Measurements from ENCODE around the gene NMNAT2. TPM values are rescaled to one million over a fixed set of nuclear protein-coding genes. Genes with fewer than 3 reads are reported as not detected.

Gene NMNAT2
- polyA plus RNA-seq, 3 donors = 0.22 to 0.43 TPM; not detected in 1

DNA sequence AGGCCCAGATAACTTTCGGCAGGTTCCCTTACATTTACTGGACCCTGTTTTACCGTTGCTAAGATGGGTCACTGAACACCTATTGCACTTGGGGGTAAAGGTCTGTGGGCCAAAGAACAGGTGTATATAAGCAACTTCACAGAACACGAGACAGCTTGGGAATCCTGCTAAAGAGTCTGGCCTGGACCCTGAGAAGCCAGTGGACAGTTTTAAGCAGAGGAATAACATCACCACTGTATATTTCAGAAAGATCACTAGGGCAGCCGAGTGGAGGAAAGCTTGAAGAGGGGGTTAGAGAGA lies 177.7 kb downstream of the NMNAT2 start:
- peaks cover 28% of the 10 kb centered on the region for H3K4me1 Mint-ChIP-seq
- WGBS (ENCODE audit: insufficient coverage) = 100% methylated on average over 2 of the region's 4 CpGs
- H3K27ac Mint-ChIP-seq = no peak overlapping the region
- peaks cover 28 to 32% of the 10 kb centered on the region in 2 donors for H3K4me1 ChIP-seq (ENCODE audit: control insufficient read depth in 1 of 2, insufficient read depth in 2 of 2, low read length in 2 of 2)
- peaks cover 0 to 3% (median 0%) of the 10 kb centered on the region in 7 donors for H3K9me3 Mint-ChIP-seq
- H3K27me3 Mint-ChIP-seq (ENCODE audit: low read depth in 3 of 3) = peaks cover 3 to 11% (median 8%) of the 10 kb centered on the region in 3 donors
- TF ChIP-seq, protein P1, sequence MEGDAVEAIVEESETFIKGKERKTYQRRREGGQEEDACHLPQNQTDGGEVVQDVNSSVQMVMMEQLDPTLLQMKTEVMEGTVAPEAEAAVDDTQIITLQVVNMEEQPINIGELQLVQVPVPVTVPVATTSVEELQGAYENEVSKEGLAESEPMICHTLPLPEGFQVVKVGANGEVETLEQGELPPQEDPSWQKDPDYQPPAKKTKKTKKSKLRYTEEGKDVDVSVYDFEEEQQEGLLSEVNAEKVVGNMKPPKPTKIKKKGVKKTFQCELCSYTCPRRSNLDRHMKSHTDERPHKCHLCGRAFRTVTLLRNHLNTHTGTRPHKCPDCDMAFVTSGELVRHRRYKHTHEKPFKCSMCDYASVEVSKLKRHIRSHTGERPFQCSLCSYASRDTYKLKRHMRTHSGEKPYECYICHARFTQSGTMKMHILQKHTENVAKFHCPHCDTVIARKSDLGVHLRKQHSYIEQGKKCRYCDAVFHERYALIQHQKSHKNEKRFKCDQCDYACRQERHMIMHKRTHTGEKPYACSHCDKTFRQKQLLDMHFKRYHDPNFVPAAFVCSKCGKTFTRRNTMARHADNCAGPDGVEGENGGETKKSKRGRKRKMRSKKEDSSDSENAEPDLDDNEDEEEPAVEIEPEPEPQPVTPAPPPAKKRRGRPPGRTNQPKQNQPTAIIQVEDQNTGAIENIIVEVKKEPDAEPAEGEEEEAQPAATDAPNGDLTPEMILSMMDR (IDR thresholded peaks at IDR 0.05) = no peak
- H3K36me3 Mint-ChIP-seq = no peaks in the 10 kb centered on the region
- no peaks in the 10 kb centered on the region for H4K20me1 ChIP-seq (ENCODE audit: insufficient read depth, low read length)
- no peaks in the 10 kb centered on the region for H3K36me3 ChIP-seq (replicated peaks in 1 of 2; ENCODE audit: control insufficient read depth in 1 of 2, insufficient read depth in 2 of 2, low read length in 2 of 2)
- H3K4me3 ChIP-seq (replicated peaks in 1 of 3; ENCODE audit: low read depth in 2 of 3, low read length in 3 of 3) = no peak overlapping the region
- DNase-seq = no peak
- H3K27me3 ChIP-seq (ENCODE audit: control insufficient read depth in 2 of 2, insufficient read depth in 2 of 2, low read length in 2 of 2) = no peaks in the 10 kb centered on the region
- no peak overlapping the region for H2AFZ ChIP-seq (ENCODE audit: insufficient read depth, low read depth, low read length, poor library complexity, severe bottlenecking)
- H3K9me3 ChIP-seq (replicated peaks in 1 of 2; ENCODE audit: control insufficient read depth in 1 of 2, insufficient read depth in 1 of 2, low read length in 2 of 2) = no peaks in the 10 kb centered on the region
- no peak overlapping the region for H3K4me3 Mint-ChIP-seq
- intact Hi-C loops (cut with micrococcal nuclease) = no loop called here
- H3K9ac ChIP-seq (ENCODE audit: insufficient read depth, low read length, poor library complexity, severe bottlenecking) = no peak overlapping the region
- no peaks in the 10 kb centered on the region for H3K79me2 ChIP-seq (ENCODE audit: insufficient read depth, low read length)
- no peak overlapping the region for H3K27ac ChIP-seq (ENCODE audit: low read depth in 1 of 2, low read length in 2 of 2)
- H3K4me2 ChIP-seq (replicated peaks; ENCODE audit: extremely low read depth, low read length, poor library complexity, severe bottlenecking) = no peak overlapping the region

- no peak for DNase-seq
- H3K36me3 ChIP-seq (replicated peaks in 1 of 2; ENCODE audit: control insufficient read depth in 1 of 2, insufficient read depth in 2 of 2, low read length in 2 of 2) = no peaks in the 10 kb centered on the region
- WGBS (ENCODE audit: insufficient coverage) = 96% methylated on average over 5 of the region's 8 CpGs
- H3K27me3 ChIP-seq (ENCODE audit: control insufficient read depth in 2 of 2, insufficient read depth in 2 of 2, low read length in 2 of 2) = no peaks in the 10 kb centered on the region
- intact Hi-C loops (cut with micrococcal nuclease) = loop anchor here in 1 of 2 donors (10.0 kb wide), 1 partner anchor 275 kb away; no protein-coding TSS in a partner anchor
- no peak overlapping the region for H2AFZ ChIP-seq (ENCODE audit: insufficient read depth, low read depth, low read length, poor library complexity, severe bottlenecking)
- no peak overlapping the region for H3K4me2 ChIP-seq (replicated peaks; ENCODE audit: extremely low read depth, low read length, poor library complexity, severe bottlenecking)
- no peak overlapping the region for H3K4me3 ChIP-seq (replicated peaks in 1 of 3; ENCODE audit: low read depth in 2 of 3, low read length in 3 of 3)
- no peaks in the 10 kb centered on the region for H3K9me3 ChIP-seq (replicated peaks in 1 of 2; ENCODE audit: control insufficient read depth in 1 of 2, insufficient read depth in 1 of 2, low read length in 2 of 2)
- no peak overlapping the region for H3K27ac ChIP-seq (ENCODE audit: low read depth in 1 of 2, low read length in 2 of 2)
- Mint-ChIP-seq H3K27ac (no peak overlapping the region), H3K36me3 (no peaks in the 10 kb centered on the region), H3K4me1 (peaks cover 27% of the 10 kb centered on the region), H3K27me3 (ENCODE audit: low read depth in 3 of 3) (peaks cover 6 to 11% (median 10%) of the 10 kb centered on the region in 3 donors), H3K9me3 (peaks cover 0 to 3% (median 0%) of the 10 kb centered on the region in 7 donors), H3K4me3 (no peak overlapping the region)
- TF ChIP-seq, protein P1 (IDR thresholded peaks at IDR 0.05) = no peak
- H3K9ac ChIP-seq (ENCODE audit: insufficient read depth, low read length, poor library complexity, severe bottlenecking) = no peak overlapping the region
- H3K79me2 ChIP-seq (ENCODE audit: insufficient read depth, low read length) = no peaks in the 10 kb centered on the region
- H4K20me1 ChIP-seq (ENCODE audit: insufficient read depth, low read length) = no peaks in the 10 kb centered on the region
- peaks cover 23 to 27% of the 10 kb centered on the region in 2 donors for H3K4me1 ChIP-seq (ENCODE audit: control insufficient read depth in 1 of 2, insufficient read depth in 2 of 2, low read length in 2 of 2)
Observed at GRCh38 chr1:183239793-183240525, 178.2 kb downstream of the NMNAT2 start.

All from CD14-positive monocyte (primary cell).